ENCODE results near the gene APC2.

GRCh38 chr19:1438035-1438932 lies 11.6 kb upstream of the APC2 start, which contains the start of gene RPS15:
- TF ChIP-seq CTCF (IDR thresholded peaks at IDR 0.05) (peak; percentile 85 to 91 (median 87)), POLR2A (IDR thresholded peaks at IDR 0.05) (peak in 1 of 2 donors; percentile 86), POLR2AphosphoS5 (IDR thresholded peaks at IDR 0.05; ENCODE audit: insufficient read depth in 1 of 2, low read depth in 1 of 2) (peak; percentile 95 to 99)
